GM12864 (cell line): ENCODE data around the gene HERC2.

ENCODE experiments used
- DNase-seq: peaks from one replicate; pipeline ENCODE4 v3.0.0-alpha.2; 2011; ENCODE audit warnings: low read depth
- H3K4me3 ChIP-seq: 2 replicates; pipeline ENCODE4 v1.5.1; 2011; ENCODE audit warnings: mild to moderate bottlenecking, low read depth, low read length, control low read depth
- CTCF ChIP-seq: IDR thresholded peaks from 2 replicates; pipeline ENCODE4 v1.5.1; 2011; ENCODE audit warnings: low read depth, mild to moderate bottlenecking, moderate library complexity, low read length, control low read depth, inconsistent platforms; ENCODE audit errors: missing control alignments

HERC2 gene

GRCh38 chr15:28113394-28114113, 208.4 kb downstream of the HERC2 start:
- no peak for TF ChIP-seq CTCF
- H3K4me3 ChIP-seq: no peak overlapping the region
- DNase-seq: no peak

GRCh38 chr15:28112962-28113361, 209.0 kb downstream of the HERC2 start:
- no peak overlapping the region for H3K4me3 ChIP-seq
- DNase-seq: no peak
- no peak for TF ChIP-seq CTCF

- DNase-seq: no peak
- no peak for TF ChIP-seq CTCF
- H3K4me3 ChIP-seq: no peak overlapping the region
Measured at GRCh38 chr15:28112101-28112760, 209.7 kb downstream of the HERC2 start.

GRCh38 chr15:28111543-28111942, 210.4 kb downstream of the HERC2 start:
- DNase-seq: no peak
- no peak for TF ChIP-seq CTCF
- H3K4me3 ChIP-seq: no peak overlapping the region

GRCh38 chr15:28110481-28110881, 211.5 kb downstream of the HERC2 start:
- H3K4me3 ChIP-seq: no peak overlapping the region
- no peak for DNase-seq
- TF ChIP-seq CTCF: no peak

- no peak for DNase-seq
- no peak for TF ChIP-seq CTCF
- H3K4me3 ChIP-seq: no peak overlapping the region
Measured at GRCh38 chr15:28109626-28110455, 212.1 kb downstream of the HERC2 start.
